Urothelium cell line (cell line): ENCODE data around the gene FAM222A.

Experiments used
- DNase-seq: peaks from one replicate; pipeline ENCODE4 v3.0.0; 2011; ENCODE audit warnings: low spot score, mixed read lengths
- FAIRE-seq: peaks from 2 replicates; lab custom pipeline; 2011; peaks lifted over from hg19 to GRCh38; lab: Jason Lieb, UNC

Gene FAM222A

DNA sequence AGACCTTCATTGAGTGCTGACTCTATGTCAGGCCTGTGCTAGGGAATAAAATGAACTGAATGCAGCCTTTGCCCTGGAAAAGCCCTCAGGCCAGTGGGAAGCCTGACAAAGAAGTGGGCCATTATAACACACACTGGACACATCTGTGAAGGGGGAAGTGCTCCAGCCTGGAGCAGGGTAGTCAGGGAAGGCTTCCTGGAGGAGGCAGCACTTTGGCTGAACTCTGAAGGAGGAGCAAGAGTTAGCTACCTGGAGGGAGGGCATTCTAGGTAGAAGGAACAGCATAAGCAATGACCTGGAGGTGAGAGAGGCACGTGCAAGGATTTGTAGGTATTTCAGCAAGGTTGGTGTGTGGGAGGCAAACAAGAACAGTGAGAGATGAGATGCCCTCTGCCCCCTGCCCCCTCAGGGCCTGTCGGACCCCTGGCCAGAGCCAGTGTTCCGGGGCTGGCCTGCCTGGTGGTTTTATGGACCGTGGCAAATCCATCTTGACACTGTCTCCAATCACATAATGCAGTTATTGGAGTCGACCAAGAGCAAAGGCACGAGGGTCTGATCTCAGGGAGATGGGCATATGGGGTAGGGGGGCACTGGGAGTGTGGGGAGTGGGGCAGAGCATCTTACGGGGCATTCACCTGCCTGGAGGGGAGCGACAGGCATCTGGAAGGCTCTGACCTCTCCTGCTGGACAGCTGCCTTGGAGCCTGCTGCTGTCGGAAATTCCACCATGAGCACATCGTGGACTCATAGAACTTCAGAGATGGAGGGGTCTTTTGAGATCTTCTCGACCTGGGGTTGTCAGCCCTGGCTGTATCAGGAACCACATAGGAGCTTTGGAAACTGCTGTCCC lies 2.7 kb upstream of the FAM222A start:
- FAIRE-seq, result no peak
- DNase-seq, result no peak

DNA sequence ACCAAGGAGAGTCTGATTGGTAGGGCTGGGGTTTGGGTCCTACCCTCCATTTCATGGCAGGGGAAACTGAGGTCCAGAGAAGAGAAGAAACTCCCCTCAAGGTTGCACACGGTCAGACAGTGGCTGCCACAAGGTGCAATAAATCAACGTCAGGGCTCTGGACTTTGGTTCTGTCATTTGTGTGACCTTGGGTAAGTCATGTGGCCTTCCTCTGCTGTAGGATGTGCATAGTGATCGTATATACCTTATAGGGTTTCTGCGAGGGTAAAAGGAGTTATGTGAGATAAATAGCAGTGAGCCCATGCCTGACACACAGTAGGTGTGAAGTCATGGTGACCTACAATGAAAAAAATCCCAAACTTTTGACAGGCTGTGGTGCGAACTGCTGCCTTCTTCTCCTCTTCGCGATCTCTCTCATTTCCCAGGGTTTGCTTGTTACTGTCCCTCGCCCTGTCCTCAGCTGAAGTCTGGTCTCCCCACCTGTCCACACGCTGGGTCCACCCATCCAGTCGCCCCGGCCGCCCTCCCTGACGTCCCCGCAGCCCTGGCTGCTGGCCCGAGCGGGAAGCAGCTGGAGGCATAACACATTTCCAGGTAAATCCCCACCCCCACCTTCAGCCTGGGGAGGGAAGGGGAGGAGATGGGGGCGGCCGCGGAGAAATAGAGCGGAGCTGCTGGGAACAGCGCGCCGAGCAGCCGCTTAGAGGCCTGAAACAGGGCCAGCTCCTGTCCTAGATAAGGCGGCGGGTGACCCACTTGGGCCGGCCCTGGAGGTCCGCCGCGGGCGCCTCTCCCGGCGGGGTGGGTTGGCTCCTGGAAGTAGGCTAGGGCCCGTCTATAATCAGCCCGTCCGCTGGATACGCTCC lies 1.8 kb upstream of the FAM222A start:
- no peak for FAIRE-seq
- no peak for DNase-seq

DNA sequence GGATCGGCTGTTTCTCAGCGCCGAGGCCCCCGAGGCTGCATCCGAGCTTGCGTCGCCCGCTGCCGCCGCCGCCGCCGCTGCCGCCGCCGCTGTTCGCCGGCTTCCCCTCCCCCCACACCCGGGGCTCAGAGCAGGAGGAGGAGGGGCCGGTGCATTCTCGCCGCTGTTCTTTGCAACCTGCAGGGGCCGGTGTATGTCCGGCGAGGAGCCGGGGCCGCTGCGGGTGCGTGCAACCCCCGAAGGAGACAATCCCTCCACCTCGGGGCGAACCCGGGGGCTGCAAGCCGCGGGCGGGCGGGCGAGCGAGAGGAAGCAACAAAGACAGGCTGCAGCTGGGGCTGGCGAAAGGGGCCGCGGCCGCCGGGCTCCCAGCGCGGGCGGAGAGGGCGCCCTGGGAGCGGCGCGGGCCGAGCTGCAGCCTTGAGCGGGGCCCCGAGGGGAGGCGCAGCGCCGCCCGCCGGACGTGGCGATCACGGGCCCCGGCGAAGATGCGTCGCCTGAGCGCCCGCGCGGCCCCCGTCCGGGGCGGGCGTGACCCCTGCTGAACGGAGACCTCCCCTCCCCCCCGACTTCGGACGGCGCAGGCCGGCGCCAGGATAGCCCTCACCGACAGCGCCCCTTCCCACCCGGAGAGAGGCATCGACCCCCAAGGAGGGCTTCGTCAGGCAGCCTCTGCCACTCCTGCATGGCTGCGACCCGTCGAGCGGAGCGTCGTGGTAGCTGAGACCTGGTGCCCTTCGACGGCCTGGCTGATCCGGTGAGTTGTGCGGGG lies 702 bp downstream of the FAM222A start:
- peak; percentile 60 for DNase-seq
- no peak for FAIRE-seq

DNA sequence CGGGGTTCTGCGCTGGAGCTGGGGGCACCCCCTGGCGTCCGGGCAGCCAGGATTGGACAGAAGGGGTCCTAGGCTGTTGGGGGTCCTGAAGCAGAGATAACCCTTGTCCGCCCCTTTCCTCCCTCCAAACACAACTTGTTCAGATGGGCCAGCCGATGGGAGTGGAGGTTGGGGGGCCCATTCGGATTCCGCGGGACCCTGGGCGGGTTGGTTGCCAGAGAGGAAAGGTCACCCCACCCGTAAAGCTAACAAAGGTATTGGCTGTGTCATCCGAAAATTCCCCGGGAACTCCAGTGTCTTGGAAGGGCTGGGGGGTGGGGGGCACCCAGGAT lies 1.3 kb downstream of the FAM222A start:
- FAIRE-seq (no peak), DNase-seq (no peak)

DNA sequence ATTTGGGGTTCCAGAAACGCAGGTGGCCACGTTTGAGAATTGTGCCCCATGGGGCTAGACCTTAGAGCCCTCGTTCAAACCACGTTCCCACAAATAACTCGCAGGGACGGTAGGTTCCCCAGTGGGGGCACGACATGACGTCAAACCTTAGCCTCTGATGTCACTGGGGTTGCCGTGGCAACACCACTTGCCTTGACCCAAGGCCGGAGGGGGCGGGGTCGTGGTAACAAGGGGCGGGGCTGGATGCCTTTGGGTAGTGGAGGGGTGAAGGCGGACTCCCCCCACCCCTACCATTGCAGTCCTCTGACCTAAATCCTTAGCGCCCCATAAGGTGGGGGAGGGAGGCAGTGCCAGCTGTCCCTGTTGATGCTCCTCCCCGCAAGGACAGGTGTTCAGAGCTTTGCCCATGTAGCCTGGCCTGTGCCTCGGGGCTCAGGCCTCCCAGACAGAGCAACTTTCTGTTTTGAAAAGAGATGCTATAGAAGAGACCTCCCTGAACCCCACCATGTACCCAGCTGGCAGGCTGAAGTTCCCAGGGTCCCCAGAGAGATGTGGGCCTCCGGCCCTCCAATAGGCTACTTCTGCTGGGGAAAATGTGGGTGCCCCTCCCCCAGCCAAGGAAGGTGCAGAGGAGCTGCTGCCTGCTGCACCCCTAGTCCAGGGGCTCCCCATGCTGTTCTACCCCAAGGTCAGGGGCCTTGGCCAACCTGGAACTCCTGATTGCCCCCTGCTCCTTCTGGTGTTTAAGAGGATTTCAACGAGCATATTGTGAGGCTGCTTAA lies 1.9 kb downstream of the FAM222A start:
- DNase-seq (no peak), FAIRE-seq (no peak)

DNA sequence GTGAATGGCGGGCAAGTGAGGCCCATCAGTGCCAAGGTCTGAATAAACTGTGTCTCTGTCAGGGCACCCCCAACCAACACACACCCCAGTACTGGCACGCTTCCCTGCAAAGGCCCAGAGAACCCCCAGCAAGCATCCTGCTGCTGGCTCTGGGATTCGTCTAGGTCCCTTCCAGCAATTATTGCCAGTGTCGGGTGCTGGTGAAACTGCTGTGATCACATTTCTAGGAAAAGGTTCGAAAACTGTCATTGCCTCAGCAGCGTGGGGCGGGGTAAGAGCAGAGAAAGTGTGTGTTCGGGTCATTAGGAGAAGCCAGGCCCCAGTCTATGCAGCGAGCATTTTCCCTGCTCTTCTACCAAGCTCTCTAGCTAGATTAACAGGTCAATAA lies 2.5 kb downstream of the FAM222A start:
- DNase-seq (no peak), FAIRE-seq (no peak)

DNA sequence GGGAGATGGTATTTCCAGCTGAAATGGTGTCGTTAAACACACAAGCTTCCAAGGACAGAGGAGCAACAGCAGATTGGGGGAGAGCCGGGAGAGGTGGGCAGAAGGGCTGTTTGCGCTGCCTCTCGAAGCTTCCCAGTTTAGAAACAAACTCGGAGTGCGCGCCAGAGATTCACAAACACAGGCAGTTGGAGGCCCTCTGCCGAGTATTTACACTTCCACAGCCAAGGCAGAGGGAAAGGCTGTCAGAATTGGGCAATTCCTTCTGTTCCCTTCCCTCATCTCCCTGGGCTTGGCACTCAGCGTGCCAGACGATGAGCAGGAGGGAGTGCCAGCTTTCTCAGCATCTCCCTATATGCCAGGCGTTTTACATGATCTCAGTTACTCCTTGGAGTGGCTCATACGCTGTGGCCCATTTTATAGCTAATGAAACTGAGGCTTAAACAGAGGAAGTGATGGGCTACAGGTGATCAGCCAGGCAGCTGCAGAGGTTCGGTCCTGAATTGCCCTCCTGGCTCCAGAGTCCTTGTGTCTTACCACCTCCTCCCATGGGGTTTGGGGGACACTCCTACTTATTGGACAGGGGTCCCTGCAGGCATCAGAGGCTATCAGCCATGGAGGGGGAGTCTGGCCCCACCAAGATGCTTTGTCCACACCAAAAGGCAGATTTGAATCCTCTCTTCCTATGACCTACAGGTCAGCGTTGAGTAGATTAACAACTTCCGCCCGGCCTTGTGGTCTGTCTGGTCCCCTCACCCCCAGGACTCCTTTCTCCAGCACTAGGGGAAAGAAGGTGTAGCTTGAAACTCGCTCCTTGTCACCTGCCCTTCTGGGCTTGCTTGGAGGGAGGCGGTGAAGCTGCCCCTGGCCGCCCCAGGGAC lies 3.1 kb downstream of the FAM222A start:
- FAIRE-seq, result no peak
- no peak for DNase-seq

DNA sequence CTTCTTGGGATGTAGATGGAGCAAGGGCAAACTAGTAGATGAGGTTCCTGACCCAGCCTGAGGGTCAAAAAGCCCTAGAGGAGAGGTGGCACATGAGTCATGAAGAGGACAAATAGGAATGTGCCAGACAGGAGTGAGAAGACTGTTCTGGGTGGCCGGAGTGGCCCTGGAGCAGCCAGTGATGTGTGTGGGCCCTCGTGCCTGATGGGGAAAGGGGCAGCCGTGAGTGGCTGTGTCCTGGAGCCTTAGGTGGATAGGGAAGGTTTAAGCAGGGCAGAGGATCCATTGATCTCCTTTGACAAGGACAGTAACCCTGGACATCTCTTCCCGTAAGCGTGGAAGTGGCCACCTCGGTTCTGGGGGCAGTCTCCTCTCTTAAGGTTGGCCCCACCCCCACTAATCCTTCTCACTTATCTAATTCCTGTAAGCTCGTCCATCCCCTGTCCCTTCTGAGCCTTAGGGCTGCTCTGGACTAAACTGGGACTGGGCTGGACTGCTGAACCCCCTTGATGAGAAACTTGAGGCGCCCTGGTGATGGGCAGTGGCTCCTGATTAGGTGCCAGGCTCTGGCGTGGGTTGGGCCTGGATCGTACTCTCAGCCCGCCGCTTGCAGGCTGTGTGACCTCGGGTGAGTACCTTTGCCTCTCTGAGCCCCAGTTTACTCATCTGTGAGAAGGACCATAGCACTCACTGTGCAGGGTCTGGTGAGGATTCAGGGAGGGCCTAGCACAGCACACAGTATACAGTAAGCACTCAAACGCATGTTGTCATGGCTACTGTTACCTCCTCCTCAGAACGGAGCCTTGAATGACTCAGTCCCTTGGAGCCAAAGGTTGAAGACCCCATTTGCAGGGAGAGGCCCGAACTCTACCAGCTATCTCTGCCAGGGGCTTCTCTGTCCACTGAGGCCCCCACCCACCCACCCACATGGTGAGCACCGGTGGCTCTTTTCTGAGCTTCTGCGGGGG lies 4.0 kb downstream of the FAM222A start:
- DNase-seq, result no peak
- FAIRE-seq, result no peak

DNA sequence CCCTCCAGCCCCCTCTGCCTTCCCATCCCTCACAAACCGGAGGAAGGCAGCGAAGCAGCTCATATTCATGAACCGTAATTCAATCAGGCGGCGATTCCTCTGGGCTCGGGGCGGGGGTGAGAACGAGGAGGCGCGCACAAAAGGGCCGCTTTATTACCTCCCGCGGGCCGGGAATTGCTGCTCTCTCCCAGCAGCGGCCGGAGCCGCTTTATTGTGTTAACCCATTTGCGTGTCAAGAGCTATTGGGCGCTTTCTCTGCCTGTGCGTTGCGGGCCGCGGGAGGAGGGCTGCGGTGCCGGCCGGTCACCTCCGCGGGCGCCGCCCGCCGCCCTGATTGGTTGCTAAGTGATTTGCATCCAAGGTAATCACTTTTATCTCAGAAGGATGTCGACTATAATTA lies 4.8 kb downstream of the FAM222A start:
- DNase-seq (no peak), FAIRE-seq (no peak)

DNA sequence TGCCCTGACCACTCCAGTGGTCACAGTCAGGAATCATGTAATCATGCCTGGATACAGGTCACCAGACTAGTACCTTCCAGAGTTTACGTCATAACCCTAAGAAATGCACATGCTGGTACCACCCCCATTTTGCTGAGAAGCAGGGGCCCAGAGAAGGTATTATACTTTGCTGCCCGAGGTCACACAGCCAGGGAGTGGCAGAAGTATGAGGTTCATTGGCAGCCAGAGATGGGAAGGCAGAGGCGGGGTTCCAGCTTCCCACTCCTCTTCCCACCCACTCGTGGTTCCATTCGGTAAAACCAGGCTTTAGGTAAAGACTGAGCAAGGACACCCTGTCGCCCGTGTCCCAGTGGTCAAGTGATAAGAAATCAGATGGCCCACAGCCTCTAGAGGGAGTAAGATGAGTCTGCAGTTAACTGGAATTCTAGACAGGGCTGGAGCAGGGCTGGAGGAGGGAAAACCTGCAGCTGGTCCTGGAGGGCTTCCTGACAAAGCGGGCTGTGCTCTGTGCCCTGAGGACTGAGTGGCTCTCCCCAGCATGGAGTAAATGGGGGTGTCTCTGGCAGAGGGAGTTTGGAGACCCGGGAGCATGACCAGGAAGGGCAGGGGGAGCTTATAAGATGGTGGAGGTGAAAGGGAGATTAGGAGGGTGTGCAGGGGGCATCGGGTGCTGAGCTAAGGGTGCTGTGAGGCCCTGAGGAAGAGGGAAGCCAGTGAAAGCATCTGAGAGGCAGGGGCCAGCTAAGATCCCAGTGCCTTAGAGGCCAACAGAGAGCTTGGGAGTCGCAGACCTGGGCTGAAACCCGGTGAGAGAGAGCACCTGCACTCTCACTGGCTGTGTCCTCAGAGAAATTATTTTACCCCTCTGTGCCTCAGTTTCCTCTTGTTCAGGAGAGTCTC lies 5.7 kb downstream of the FAM222A start:
- no peak for DNase-seq
- FAIRE-seq, result no peak

DNA sequence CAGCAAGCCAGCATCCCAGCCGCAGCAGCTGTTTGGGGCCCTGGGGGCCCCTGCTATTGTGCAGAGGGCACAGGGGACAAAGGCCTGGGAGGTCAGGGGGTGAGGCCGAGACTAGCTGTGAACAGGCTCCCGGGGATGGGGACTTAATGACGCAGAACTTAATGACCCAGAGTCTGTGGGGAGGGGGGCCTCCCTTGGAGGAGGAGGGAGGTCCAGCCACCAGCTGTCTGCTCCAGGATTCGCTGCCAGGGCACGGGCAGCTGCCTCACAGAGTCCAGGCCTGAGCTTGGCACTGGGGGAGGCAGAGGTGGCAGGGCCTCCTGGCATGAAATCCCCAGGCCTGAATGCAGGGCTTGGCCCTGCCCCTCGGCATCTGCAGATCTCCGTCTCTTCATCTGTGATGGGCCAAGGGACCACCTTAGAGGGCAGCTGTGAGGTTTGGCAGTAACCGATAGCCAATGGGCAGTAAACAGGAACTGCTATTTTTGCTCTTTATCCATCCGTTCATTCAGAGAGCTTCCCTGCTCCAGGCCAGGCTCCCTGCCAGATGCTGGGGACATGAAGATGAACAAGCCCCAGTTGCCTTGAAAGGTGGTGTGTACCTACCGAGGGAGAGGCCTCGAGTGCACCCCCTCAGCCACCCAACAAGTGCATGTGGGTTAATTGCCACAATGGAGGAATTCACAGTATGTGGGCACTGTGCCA lies 6.7 kb downstream of the FAM222A start:
- FAIRE-seq (no peak), DNase-seq (no peak)

DNA sequence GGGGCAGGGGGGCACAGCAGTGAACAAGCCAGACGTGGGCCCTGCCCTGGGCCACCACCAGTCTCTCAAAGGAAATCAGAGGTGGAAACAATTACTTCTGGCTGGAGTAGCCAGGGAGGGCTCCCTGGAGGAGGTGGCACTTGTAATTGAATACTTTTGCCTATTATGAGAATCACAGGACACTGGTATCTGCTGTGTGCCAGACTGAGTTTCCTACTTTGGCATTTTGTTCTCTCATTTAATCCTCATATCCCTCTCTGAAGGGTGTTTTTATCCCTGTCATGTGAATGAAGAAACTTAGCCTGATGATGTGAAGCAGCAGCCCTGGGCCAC lies 7.2 kb downstream of the FAM222A start:
- FAIRE-seq (no peak), DNase-seq (no peak)

DNA sequence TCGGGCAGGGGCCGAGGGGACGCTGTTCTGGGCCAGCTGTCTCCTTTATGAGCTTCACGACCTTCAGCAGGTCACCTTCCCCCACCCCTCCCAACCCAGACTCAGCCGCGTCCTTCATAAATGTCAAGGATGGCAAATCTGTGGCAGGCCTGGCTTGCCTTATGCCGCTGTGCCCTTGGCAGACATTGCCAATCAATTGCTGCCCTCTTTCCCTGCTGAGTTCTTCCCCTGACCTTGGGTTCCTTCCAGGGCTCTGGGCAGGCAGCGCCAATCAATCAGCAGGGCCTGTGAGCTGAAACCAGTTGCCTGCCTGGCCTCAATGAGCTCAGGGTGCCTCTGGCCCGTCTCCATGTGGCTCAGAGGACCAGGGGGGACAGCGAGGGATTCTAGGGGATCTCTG lies 7.7 kb downstream of the FAM222A start:
- DNase-seq (no peak), FAIRE-seq (no peak)

DNA sequence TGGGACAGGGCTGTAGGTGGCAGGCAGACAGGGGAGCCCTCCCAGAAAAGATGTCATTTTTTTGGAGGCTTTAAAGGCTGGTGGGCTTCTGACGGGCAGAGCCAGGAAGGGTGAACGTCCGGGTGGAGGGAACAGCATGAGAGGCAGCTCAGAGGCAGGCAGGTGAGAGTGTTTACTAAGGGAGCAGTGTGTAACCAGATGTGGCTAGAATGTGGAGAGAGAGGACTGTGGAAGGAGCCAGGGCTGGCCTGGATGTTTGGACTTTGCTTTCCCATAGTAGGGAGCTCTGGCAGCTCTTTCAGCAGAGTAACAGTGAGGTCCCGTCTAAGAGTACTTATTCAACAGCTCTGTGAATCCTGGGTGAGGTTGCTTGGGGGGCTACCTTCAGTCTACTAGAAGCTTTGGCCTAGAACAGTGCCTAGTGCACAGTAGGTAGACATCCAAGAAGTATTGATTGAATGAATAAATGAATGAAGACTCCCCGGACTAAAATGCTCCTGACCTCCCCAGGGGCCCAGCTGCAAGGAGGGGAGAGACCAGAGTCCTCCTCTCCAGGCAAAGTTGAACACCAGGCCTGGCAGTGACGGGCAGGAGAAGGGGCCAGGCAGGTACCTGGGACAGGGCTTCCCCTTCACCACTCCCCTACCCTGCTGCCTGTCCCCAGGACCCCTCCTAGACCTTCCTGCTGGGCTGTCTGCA lies 8.5 kb downstream of the FAM222A start:
- DNase-seq, result no peak
- FAIRE-seq, result no peak

DNA sequence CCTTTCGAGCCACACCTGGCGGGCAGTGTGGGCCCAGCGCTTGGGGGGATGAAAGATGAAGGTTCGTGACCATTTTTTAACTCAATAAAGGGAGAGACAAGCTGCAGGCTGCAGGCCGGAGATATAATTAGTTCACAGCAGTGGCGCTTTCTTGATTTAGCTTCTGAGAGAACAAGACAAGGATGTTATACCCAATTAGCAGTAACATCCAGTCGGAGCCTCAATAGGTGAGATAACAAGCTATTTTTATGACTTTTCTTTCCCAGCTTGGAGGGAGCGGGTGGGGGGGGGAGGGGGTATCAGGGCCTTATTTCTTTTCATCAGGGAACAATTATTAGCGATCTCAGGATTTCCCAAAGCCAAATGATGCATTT lies 9.1 kb downstream of the FAM222A start:
- FAIRE-seq, result no peak
- DNase-seq, result no peak

DNA sequence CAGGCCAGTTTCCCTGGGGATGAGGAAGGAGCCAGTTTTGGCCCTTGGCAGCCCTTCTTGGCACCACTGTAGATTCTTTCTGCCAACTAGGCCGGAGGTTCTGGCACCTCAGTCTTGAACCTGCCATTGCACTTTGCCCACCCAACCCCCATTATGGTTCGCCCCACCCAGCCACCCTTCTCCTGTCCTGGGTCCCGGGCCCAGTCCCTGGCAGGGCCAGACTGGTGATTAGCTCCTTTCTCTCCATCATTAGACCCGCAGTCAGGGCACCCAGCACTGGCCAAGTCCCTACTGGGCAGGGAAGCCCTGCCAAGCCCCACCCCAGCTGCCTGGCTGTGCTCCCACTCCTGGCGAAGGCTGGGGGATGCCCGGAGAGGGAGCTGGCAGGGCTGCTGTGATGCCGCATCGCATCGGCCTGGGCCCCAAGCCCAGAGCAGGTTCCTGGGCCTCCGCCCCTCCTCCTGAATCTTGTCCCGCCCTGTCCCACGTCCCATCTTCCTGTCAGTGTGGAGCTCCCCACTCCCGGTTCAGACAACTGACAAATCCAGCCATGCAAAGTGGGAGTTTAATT lies 9.8 kb downstream of the FAM222A start:
- FAIRE-seq, result no peak
- no peak for DNase-seq
